ENCODE data around the gene DZIP3.

Gene DZIP3

DNA sequence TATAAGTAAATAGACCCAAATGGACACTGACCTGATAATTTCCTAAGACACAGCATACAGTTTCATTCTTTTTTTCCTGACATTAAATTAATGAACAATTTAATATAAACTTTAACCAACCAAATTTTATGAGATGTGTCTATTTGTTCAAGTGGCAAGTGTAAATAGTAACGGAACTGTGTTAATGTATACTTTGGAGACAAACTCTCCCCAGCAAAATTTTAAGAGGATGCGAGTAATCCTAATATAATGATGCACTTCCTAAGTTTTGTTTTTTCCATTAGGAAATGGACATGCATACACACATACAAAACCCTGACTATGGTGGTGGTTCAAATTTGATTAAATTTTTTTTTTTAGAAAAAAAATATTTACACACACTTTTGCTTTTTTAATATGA, 40.6 kb upstream of the DZIP3 start:
- DNase-seq: no peak
- WGBS: no CpG with 5 or more reads among the region's 2 CpGs
- Histone ChIP-seq H2BK120ac (ENCODE audit: low read depth, low read length) (no peak overlapping the region), H3K18ac (ENCODE audit: low read depth in 1 of 2, low read length in 2 of 2) (no peak overlapping the region), H2AK5ac (ENCODE audit: low read length, severe bottlenecking) (no peak overlapping the region), H3K36me3 (ENCODE audit: control insufficient read depth in 1 of 2, insufficient read depth in 2 of 2, low read depth in 1 of 2, low read length in 2 of 2) (peaks cover 0 to 4% of the 10 kb centered on the region in 2 experiments), H3K27me3 (ENCODE audit: control insufficient read depth in 1 of 2, insufficient read depth in 1 of 2, low read length in 2 of 2) (no peaks in the 10 kb centered on the region), H4K8ac (ENCODE audit: low read length) (no peak overlapping the region), H4K91ac (ENCODE audit: low read length) (no peak overlapping the region), H3K9ac (ENCODE audit: low read length) (no peak overlapping the region), H3K79me1 (replicated peaks; ENCODE audit: low read length, poor library complexity, severe bottlenecking) (no peaks in the 10 kb centered on the region), H2BK5ac (ENCODE audit: low read depth, low read length, poor library complexity, severe bottlenecking) (no peak overlapping the region), H2AFZ (ENCODE audit: low read depth, low read length) (no peak overlapping the region), H3K4me1 (ENCODE audit: control insufficient read depth, insufficient read depth, low read depth, low read length) (no peaks in the 10 kb centered on the region), H3K4me2 (ENCODE audit: low read length, poor library complexity, severe bottlenecking) (no peak overlapping the region), H2BK12ac (ENCODE audit: low read length in 2 of 2) (no peak overlapping the region), H3K23ac (ENCODE audit: low read length in 2 of 2) (no peak overlapping the region), H3K4me3 (ENCODE audit: insufficient read depth in 1 of 2, low read depth in 1 of 2, low read length in 2 of 2) (no peak overlapping the region), H3K27ac (ENCODE audit: low read length, poor library complexity, severe bottlenecking) (no peak overlapping the region), H3K14ac (ENCODE audit: low read length in 2 of 2) (no peak overlapping the region), H2BK15ac (ENCODE audit: low read depth, poor library complexity, severe bottlenecking) (no peak overlapping the region), H3K9me3 (ENCODE audit: control insufficient read depth, low read length) (no peaks in the 10 kb centered on the region), H3K4ac (ENCODE audit: low read depth in 1 of 2, low read length in 2 of 2) (no peak overlapping the region)

- Histone ChIP-seq H2BK5ac (ENCODE audit: low read depth, low read length, poor library complexity, severe bottlenecking) (no peak overlapping the region), H3K36me3 (ENCODE audit: control insufficient read depth in 1 of 2, insufficient read depth in 2 of 2, low read depth in 1 of 2, low read length in 2 of 2) (peaks cover 0 to 3% of the 10 kb centered on the region in 2 experiments), H2AFZ (ENCODE audit: low read depth, low read length) (no peak overlapping the region), H3K23ac (ENCODE audit: low read length in 2 of 2) (no peak overlapping the region), H3K4me1 (ENCODE audit: control insufficient read depth, insufficient read depth, low read depth, low read length) (no peaks in the 10 kb centered on the region), H4K91ac (ENCODE audit: low read length) (no peak overlapping the region), H3K9ac (ENCODE audit: low read length) (peak overlapping the region; percentile 4), H3K27me3 (ENCODE audit: control insufficient read depth in 1 of 2, insufficient read depth in 1 of 2, low read length in 2 of 2) (no peaks in the 10 kb centered on the region), H3K4me2 (ENCODE audit: low read length, poor library complexity, severe bottlenecking) (no peak overlapping the region), H2BK120ac (ENCODE audit: low read depth, low read length) (no peak overlapping the region), H3K14ac (ENCODE audit: low read length in 2 of 2) (no peak overlapping the region), H3K4me3 (ENCODE audit: insufficient read depth in 1 of 2, low read depth in 1 of 2, low read length in 2 of 2) (no peak overlapping the region), H3K18ac (ENCODE audit: low read depth in 1 of 2, low read length in 2 of 2) (no peak overlapping the region), H2BK15ac (ENCODE audit: low read depth, poor library complexity, severe bottlenecking) (no peak overlapping the region), H3K4ac (ENCODE audit: low read depth in 1 of 2, low read length in 2 of 2) (no peak overlapping the region), H3K79me1 (replicated peaks; ENCODE audit: low read length, poor library complexity, severe bottlenecking) (no peaks in the 10 kb centered on the region), H3K9me3 (ENCODE audit: control insufficient read depth, low read length) (no peaks in the 10 kb centered on the region), H2BK12ac (ENCODE audit: low read length in 2 of 2) (no peak overlapping the region), H3K27ac (ENCODE audit: low read length, poor library complexity, severe bottlenecking) (no peak overlapping the region), H4K8ac (ENCODE audit: low read length) (no peak overlapping the region), H2AK5ac (ENCODE audit: low read length, severe bottlenecking) (no peak overlapping the region)
- DNase-seq: peak; percentile 66
- WGBS: 67% methylated on average over 1 of the region's 4 CpGs
These were observed 37.0 kb upstream of the DZIP3 start for GRCh38 chr3:108552267-108553159.

- no peak overlapping the region for H3K23ac ChIP-seq (ENCODE audit: low read length in 2 of 2)
- no peak overlapping the region for H2AFZ ChIP-seq (ENCODE audit: low read depth, low read length)
- no peak overlapping the region for H2AK5ac ChIP-seq (ENCODE audit: low read length, severe bottlenecking)
- H4K91ac ChIP-seq (ENCODE audit: low read length): no peak overlapping the region
- no peak overlapping the region for H3K18ac ChIP-seq (ENCODE audit: low read depth in 1 of 2, low read length in 2 of 2)
- no peak overlapping the region for H3K4me2 ChIP-seq (ENCODE audit: low read length, poor library complexity, severe bottlenecking)
- no peak overlapping the region for H3K27ac ChIP-seq (ENCODE audit: low read length, poor library complexity, severe bottlenecking)
- DNase-seq: peak; percentile 29
- H3K4ac ChIP-seq (ENCODE audit: low read depth in 1 of 2, low read length in 2 of 2): no peak overlapping the region
- no peaks in the 10 kb centered on the region for H3K79me1 ChIP-seq (replicated peaks; ENCODE audit: low read length, poor library complexity, severe bottlenecking)
- H2BK5ac ChIP-seq (ENCODE audit: low read depth, low read length, poor library complexity, severe bottlenecking): no peak overlapping the region
- H4K8ac ChIP-seq (ENCODE audit: low read length): no peak overlapping the region
- no peaks in the 10 kb centered on the region for H3K9me3 ChIP-seq (ENCODE audit: control insufficient read depth, low read length)
- H3K4me3 ChIP-seq (ENCODE audit: insufficient read depth in 1 of 2, low read depth in 1 of 2, low read length in 2 of 2): no peak overlapping the region
- H3K36me3 ChIP-seq (ENCODE audit: control insufficient read depth in 1 of 2, insufficient read depth in 2 of 2, low read depth in 1 of 2, low read length in 2 of 2): peaks cover 0 to 6% of the 10 kb centered on the region in 2 experiments
- H3K4me1 ChIP-seq (ENCODE audit: control insufficient read depth, insufficient read depth, low read depth, low read length): no peaks in the 10 kb centered on the region
- H2BK120ac ChIP-seq (ENCODE audit: low read depth, low read length): no peak overlapping the region
- H2BK12ac ChIP-seq (ENCODE audit: low read length in 2 of 2): no peak overlapping the region
- no peak overlapping the region for H3K14ac ChIP-seq (ENCODE audit: low read length in 2 of 2)
- no peak overlapping the region for H2BK15ac ChIP-seq (ENCODE audit: low read depth, poor library complexity, severe bottlenecking)
- H3K27me3 ChIP-seq (ENCODE audit: control insufficient read depth in 1 of 2, insufficient read depth in 1 of 2, low read length in 2 of 2): no peaks in the 10 kb centered on the region
- H3K9ac ChIP-seq (ENCODE audit: low read length): peak overlapping the region; percentile 69
These were observed 35.3 kb upstream of the DZIP3 start for GRCh38 chr3:108554229-108554628.

DNA sequence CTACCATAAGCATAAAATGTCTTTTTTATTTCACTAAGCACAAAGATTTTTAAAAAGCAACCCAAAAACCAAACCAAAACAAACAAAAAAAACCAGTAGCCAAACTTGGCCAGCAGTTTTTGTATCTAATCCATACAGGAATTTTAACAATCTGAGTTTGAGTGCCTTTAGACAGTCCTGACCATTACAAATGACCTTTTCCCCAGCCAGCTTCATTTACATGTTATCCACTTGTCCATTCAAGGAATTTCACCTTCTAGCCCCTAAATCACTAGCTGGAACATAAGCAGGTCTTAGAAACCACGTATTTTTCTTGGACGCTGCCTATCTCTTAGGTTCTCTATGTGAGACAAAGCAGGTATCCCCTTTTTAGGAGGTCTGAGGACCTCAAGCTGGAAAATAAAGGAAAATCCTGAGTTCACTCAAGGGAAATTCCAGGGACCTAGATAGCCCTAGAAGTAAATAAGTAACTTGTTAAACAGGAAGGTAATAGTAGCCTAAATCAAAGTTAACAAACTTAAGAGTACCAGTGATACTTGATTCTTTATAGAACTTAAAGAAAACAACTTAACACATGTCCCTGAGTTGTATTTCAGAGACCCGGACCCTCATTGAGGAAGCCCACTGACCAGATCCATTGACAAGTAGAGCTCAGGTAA, 34.5 kb upstream of the DZIP3 start:
- Histone ChIP-seq H4K8ac (ENCODE audit: low read length) (no peak overlapping the region), H2BK120ac (ENCODE audit: low read depth, low read length) (no peak overlapping the region), H4K91ac (ENCODE audit: low read length) (no peak overlapping the region), H3K9me3 (ENCODE audit: control insufficient read depth, low read length) (no peaks in the 10 kb centered on the region), H3K27ac (ENCODE audit: low read length, poor library complexity, severe bottlenecking) (peak overlapping the region; percentile 65), H2BK15ac (ENCODE audit: low read depth, poor library complexity, severe bottlenecking) (no peak overlapping the region), H3K79me1 (replicated peaks; ENCODE audit: low read length, poor library complexity, severe bottlenecking) (no peaks in the 10 kb centered on the region), H2AFZ (ENCODE audit: low read depth, low read length) (no peak overlapping the region), H3K23ac (ENCODE audit: low read length in 2 of 2) (no peak overlapping the region), H3K27me3 (ENCODE audit: control insufficient read depth in 1 of 2, insufficient read depth in 1 of 2, low read length in 2 of 2) (no peaks in the 10 kb centered on the region), H2BK5ac (ENCODE audit: low read depth, low read length, poor library complexity, severe bottlenecking) (no peak overlapping the region), H3K4me1 (ENCODE audit: control insufficient read depth, insufficient read depth, low read depth, low read length) (no peaks in the 10 kb centered on the region), H2BK12ac (ENCODE audit: low read length in 2 of 2) (no peak overlapping the region), H3K4me3 (ENCODE audit: insufficient read depth in 1 of 2, low read depth in 1 of 2, low read length in 2 of 2) (no peak overlapping the region), H2AK5ac (ENCODE audit: low read length, severe bottlenecking) (no peak overlapping the region), H3K9ac (ENCODE audit: low read length) (no peak overlapping the region), H3K14ac (ENCODE audit: low read length in 2 of 2) (no peak overlapping the region), H3K4me2 (ENCODE audit: low read length, poor library complexity, severe bottlenecking) (peak overlapping the region; percentile 40), H3K4ac (ENCODE audit: low read depth in 1 of 2, low read length in 2 of 2) (no peak overlapping the region), H3K18ac (ENCODE audit: low read depth in 1 of 2, low read length in 2 of 2) (no peak overlapping the region), H3K36me3 (ENCODE audit: control insufficient read depth in 1 of 2, insufficient read depth in 2 of 2, low read depth in 1 of 2, low read length in 2 of 2) (peaks cover 0 to 6% of the 10 kb centered on the region in 2 experiments)
- 93% methylated on average over 3 of the region's 3 CpGs for WGBS
- no peak for DNase-seq
